Measurements from ENCODE around the gene MAGEB6B. TPM values are rescaled to one million over a fixed set of nuclear protein-coding genes. Genes with fewer than 3 reads are reported as not detected.

The MAGEB6B gene, protein sequence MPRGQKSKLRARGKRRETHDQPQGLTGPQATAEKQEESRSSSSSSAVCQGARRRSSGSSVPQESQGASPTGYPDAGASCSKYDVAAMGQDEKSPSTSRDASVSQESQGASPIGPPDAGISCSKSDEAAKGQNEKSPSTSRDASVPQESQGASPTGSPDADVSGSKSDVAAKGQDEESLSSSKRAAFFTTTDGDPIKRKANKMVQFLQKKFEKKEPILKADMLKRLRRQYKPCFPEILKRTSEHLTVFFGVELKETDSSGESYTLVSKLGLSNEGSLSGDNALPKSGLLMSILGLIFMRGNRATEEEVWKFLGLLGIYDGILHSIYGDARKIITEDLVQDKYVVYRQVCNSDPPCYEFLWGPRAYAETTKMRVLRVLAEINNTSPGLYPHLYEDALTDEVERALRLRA
- total RNA-seq, result not detected

DNA sequence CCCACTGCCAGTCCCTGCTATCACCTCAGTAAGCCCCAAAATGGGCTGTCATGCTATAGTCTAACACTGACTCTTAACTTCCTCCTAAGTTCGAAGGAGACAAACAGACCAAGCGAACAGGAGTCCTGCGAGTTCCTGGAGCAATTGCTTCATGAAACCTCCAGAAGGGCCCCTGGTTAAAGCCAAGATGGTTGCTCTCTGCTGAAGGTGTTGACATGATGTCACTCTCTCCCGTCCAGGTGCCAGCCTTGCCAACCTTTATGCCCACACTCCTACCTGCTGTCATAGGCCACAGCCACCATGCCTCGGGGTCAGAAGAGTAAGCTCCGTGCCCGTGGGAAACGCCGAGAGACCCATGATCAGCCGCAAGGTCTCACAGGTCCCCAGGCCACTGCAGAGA lies at the start of gene MAGEB6B:
Gene MAGEB6B, plus strand, starts transcription at position 301 of the 400 bp plus-strand sequence. Its CDS starts 0 bp downstream, at position 301.

DNA sequence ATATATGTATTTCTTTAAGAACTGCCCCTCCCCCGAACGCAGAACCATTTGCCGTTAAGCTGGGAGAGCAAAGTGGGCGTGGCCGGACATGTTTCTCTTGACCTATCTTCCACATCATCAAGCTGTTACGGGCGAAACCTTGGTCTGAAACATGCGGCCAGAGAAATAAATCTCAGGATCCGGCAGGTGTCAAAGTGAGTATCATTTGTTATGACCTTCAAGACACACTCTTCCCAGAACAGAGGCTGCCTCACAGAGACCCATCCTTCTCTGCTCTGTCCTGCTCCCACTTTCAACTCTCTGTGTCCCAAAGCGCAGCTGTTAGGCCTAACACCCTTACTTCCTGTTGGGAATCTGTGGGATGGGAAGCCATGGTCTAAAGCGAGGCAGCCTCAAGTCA lies 22.1 kb upstream of the MAGEB6B start, which contains the start of gene MAGEB18:
Gene MAGEB18, plus strand, starts transcription at position 70 of the 400 bp plus-strand sequence. CDS start 643 bp downstream, outside the sequence.

DNA sequence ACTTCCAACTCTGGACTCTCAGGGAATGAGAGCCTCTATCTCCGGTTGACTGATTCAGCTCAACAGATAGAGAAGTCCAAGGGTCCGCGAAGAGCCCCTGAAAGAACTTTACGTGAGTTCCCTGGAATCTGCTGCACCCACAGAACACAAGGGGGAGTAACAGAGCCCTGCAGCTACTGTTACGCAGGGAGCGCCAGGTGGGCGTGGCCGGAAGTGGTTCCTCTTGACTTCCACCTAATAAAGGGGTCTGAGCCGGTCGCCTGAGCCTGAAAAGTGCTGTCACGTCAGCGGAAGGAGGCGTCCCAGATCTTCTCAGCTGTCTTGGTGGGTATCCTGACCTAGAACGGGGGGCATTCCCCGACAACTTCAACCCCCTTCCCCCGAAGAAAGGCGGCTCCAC lies 31.8 kb downstream of the MAGEB6B start, which contains the start of gene MAGEB6:
Gene MAGEB6, plus strand, starts transcription at position 237 of the 400 bp plus-strand sequence. CDS start 1,407 bp downstream, outside the sequence.

Other genes with a start within 250 kb of the MAGEB6B start
- gene MAGEB18, start 22.3 kb upstream of the MAGEB6B start, total RNA-seq, result not detected
- not detected for gene MAGEB6, start 31.8 kb downstream of the MAGEB6B start, total RNA-seq
- not detected for gene MAGEB5, start 55.6 kb downstream of the MAGEB6B start, total RNA-seq